D721Med (cell line): ENCODE data around the gene NDRG2.

Source experiments
- DNase-seq: peaks from one replicate; pipeline ENCODE4 v3.0.0; 2011; ENCODE audit warnings: low spot score; ENCODE audit not compliant: insufficient read length
- FAIRE-seq: peaks from 2 replicates; lab custom pipeline; 2011; peaks lifted over from hg19 to GRCh38; lab: Jason Lieb, UNC
- TF ChIP-seq, protein P1 (sequence below): IDR thresholded peaks from 2 replicates; pipeline ENCODE4 v1.5.1; 2012; ENCODE audit warnings: mild to moderate bottlenecking, control low read depth; ENCODE audit not compliant: insufficient read depth; ENCODE audit errors: missing control alignments

NDRG2 gene

DNA sequence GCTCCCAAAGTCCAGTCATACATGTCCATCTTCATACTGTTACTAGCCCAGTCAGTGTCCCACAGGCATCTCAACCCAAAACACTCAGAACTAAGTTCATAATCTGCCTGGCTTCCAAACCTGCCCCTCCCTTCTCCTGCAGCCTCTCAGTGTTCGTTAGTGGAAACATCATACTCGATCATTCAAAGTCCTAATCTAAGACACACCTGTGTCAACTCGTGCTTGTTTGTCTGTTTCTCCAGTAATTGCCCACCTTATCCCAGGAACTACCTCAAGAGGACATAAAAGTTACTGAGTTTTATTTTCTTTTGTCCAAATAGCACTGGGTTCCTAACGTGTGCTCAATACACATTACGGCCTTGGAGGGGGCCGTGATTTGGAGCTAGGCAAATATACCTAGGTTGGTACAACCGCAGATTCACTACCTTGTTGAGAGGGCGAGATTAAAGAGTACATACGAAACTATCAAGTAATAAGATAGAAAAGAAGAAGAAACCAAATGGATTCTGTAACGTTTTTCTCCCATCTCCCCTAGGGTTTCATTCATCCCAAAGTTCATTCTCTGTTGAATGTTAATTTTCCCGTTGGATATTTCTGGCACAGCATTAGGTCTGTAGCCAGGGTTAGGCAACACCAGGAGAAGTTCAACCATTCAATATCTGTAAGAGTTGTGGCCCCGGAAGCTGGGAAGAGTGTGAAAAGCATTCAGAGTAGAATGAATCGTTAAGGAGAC is 35.9 kb upstream of the NDRG2 start:
- no peak for DNase-seq
- FAIRE-seq, result no peak

GRCh38 chr14:21059842-21060613 is 35.2 kb upstream of the NDRG2 start:
- no peak for FAIRE-seq
- TF ChIP-seq, protein P1, sequence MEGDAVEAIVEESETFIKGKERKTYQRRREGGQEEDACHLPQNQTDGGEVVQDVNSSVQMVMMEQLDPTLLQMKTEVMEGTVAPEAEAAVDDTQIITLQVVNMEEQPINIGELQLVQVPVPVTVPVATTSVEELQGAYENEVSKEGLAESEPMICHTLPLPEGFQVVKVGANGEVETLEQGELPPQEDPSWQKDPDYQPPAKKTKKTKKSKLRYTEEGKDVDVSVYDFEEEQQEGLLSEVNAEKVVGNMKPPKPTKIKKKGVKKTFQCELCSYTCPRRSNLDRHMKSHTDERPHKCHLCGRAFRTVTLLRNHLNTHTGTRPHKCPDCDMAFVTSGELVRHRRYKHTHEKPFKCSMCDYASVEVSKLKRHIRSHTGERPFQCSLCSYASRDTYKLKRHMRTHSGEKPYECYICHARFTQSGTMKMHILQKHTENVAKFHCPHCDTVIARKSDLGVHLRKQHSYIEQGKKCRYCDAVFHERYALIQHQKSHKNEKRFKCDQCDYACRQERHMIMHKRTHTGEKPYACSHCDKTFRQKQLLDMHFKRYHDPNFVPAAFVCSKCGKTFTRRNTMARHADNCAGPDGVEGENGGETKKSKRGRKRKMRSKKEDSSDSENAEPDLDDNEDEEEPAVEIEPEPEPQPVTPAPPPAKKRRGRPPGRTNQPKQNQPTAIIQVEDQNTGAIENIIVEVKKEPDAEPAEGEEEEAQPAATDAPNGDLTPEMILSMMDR, result no peak
- DNase-seq, result no peak

More for the DNA sequence above, 35.9 kb upstream of the NDRG2 start:
- TF ChIP-seq, protein P1, result no peak

DNA sequence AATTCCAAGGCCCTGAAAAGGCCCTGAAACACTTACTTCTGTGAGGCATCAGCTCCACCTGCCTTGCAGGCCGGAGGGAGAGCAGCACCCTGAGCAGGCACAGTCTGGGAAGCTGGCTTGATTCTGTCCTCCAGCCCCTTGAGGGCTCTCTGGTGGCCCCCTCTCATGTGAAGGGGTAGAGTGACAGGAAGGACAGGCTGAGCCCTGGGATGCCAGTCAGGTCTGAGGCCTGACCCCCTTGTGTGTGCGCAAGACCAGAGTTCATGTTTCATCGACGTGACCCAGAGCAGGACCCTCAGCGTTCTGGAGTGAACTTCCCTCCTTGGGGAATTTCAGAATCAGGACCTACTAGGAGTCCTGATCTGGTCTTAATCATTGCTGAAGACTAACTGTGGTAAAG is 34.0 kb upstream of the NDRG2 start:
- FAIRE-seq (no peak), DNase-seq (no peak)
- TF ChIP-seq, protein P1, result no peak

- no peak for DNase-seq
- no peak for FAIRE-seq
- TF ChIP-seq, protein P1, result no peak
These were observed 33.2 kb upstream of the NDRG2 start, which contains the start of gene RNASE8 for GRCh38 chr14:21057803-21058675. RNASE8 (plus strand) TSS chr14:21057822; CDS start chr14:21057893, 71 bp downstream.

- FAIRE-seq (no peak), DNase-seq (no peak)
- TF ChIP-seq, protein P1, result no peak
These were observed 31.8 kb upstream of the NDRG2 start for GRCh38 chr14:21056520-21057163.

- TF ChIP-seq, protein P1, result no peak
- DNase-seq (no peak), FAIRE-seq (no peak)
These were observed 30.7 kb upstream of the NDRG2 start for GRCh38 chr14:21055432-21056117.
